Endothelial cell of umbilical vein (primary cell): ENCODE data around the gene SLC35D2. TPM values are rescaled to one million over a fixed set of nuclear protein-coding genes. Genes with fewer than 3 reads are reported as not detected.

ENCODE experiments used
- BruUV-seq: library from RNA; stranded (reverse); fragments of 400-500 nt; replicated peaks from 2 replicates; lab custom pipeline; 2021; lab: Mats Ljungman, UMichigan
- CTCF ChIA-PET: fragments of 300-600, 350-600 bp; sonication (Branson Sonifier 250); formaldehyde crosslinking; loops from one replicate; lab custom pipeline; 2021; ENCODE audit warnings: antibody characterized with exemption, inconsistent platforms; lab: Charles Lee
- POLR2A ChIA-PET: fragments of 300-600, 350-600 bp; sonication (Branson Sonifier 250); formaldehyde crosslinking; loops from one replicate; lab custom pipeline; 2021; ENCODE audit warnings: antibody characterized with exemption, inconsistent platforms; lab: Charles Lee
- DNase-seq: peaks from one replicate; pipeline ENCODE4 v3.0.0-alpha.2; 2011; ENCODE audit warnings: low read depth, low spot score
- FAIRE-seq: peaks from 2 replicates; lab custom pipeline; 2011; peaks lifted over from hg19 to GRCh38; lab: Jason Lieb, UNC
- H2AFZ ChIP-seq: 2 replicates; pipeline ENCODE4 v1.6.0; 2012; ENCODE audit warnings: low read depth, low read length, control low read depth, inconsistent platforms
- H3K27ac ChIP-seq: 2 replicates; pipeline ENCODE4 v1.5.1; 2011; ENCODE audit warnings: low read depth, mild to moderate bottlenecking, control low read depth, low read length, moderate library complexity; ENCODE audit not compliant: insufficient read depth
- H3K27me3 ChIP-seq, 2 experiments: 2 replicates each; pipeline versions ENCODE4 v1.6.0 to v1.6.1; 2011; ENCODE audit warnings: low read length in 2 of 2, mixed read lengths in 1 of 2; ENCODE audit not compliant: control insufficient read depth in 2 of 2, insufficient read depth in 2 of 2
- H3K36me3 ChIP-seq, 2 experiments: 2 replicates in 1 of 2; 3 replicates in 1 of 2; pipeline ENCODE4 v1.5.1; 2011; ENCODE audit warnings: low read length in 2 of 2, mild to moderate bottlenecking in 1 of 2, moderate library complexity in 1 of 2; ENCODE audit not compliant: control insufficient read depth in 2 of 2, insufficient read depth in 2 of 2; ENCODE audit errors: extremely low read depth in 1 of 2
- H3K4me1 ChIP-seq: 3 replicates; pipeline ENCODE4 v1.5.1; 2011; ENCODE audit warnings: mild to moderate bottlenecking, low read length; ENCODE audit not compliant: control insufficient read depth, insufficient read depth; ENCODE audit errors: extremely low read depth
- H3K4me2 ChIP-seq: 2 replicates; pipeline ENCODE4 v1.6.1; 2011; ENCODE audit warnings: low read length, control low read depth, mixed read lengths; ENCODE audit not compliant: insufficient read depth
- H3K4me3 ChIP-seq, 3 experiments: fragments of 200-600 bp in 1 of 3; sonication (generic), shearing (Covaris generic) in 1 of 3; replicated peaks in 1 of 3; 2 replicates each; pipeline ENCODE4 v1.5.1; 2011 to 2016; ENCODE audit warnings: control low read depth in 3 of 3, low read length in 3 of 3, mild to moderate bottlenecking in 2 of 3, inconsistent platforms in 1 of 3, low read depth in 1 of 3, moderate library complexity in 1 of 3; ENCODE audit not compliant: insufficient read depth in 1 of 3
- H3K79me2 ChIP-seq: 2 replicates; pipeline ENCODE4 v1.6.0; 2012; ENCODE audit warnings: low read length, inconsistent platforms; ENCODE audit not compliant: control insufficient read depth, insufficient read depth
- H3K9ac ChIP-seq: replicated peaks from 2 replicates; pipeline ENCODE3; 2011; ENCODE audit warnings: low read length, control low read depth; ENCODE audit not compliant: insufficient read depth; ENCODE audit errors: extremely low read depth
- H3K9me1 ChIP-seq: replicated peaks from 3 replicates; pipeline ENCODE4 v1.6.0; 2011; ENCODE audit warnings: mild to moderate bottlenecking, low read length; ENCODE audit not compliant: control insufficient read depth, insufficient read depth; ENCODE audit errors: extremely low read depth
- H3K9me3 ChIP-seq: replicated peaks from 2 replicates; pipeline ENCODE4 v1.5.1; 2012; ENCODE audit warnings: low read length, inconsistent platforms; ENCODE audit not compliant: control insufficient read depth, insufficient read depth
- H4K20me1 ChIP-seq: replicated peaks from 2 replicates; pipeline ENCODE3; 2011; ENCODE audit warnings: mild to moderate bottlenecking, low read length; ENCODE audit not compliant: control insufficient read depth, insufficient read depth; ENCODE audit errors: extremely low read depth
- CTCF ChIP-seq, 2 donors: IDR thresholded peaks; 1 replicate in 1 of 2; 2 replicates in 1 of 2; pipeline ENCODE4 v1.5.1; 2011; ENCODE audit warnings: low read length in 2 of 2, mild to moderate bottlenecking in 2 of 2, moderate library complexity in 2 of 2, control low read depth in 1 of 2, inconsistent platforms in 1 of 2, low read depth in 1 of 2; ENCODE audit not compliant: insufficient read depth in 1 of 2; ENCODE audit errors: extremely low read depth in 1 of 2
- EZH2 ChIP-seq: IDR thresholded peaks from 2 replicates; pipeline ENCODE4 v1.6.1; 2012; ENCODE audit warnings: borderline replicate concordance, low read depth, mild to moderate bottlenecking, moderate library complexity, low read length, inconsistent platforms; ENCODE audit not compliant: severe bottlenecking
- FOS ChIP-seq: IDR thresholded peaks from 2 replicates; pipeline ENCODE4 v1.6.1; 2011; ENCODE audit warnings: mild to moderate bottlenecking, low read length, moderate library complexity, borderline replicate concordance; ENCODE audit not compliant: insufficient read depth
- GATA2 ChIP-seq: IDR thresholded peaks from 2 replicates; pipeline ENCODE4 v1.7.0; 2011; ENCODE audit warnings: low read depth, mild to moderate bottlenecking, moderate library complexity, mixed read lengths, low read length; ENCODE audit not compliant: insufficient read length, insufficient read depth
- JUN ChIP-seq: IDR thresholded peaks from 2 replicates; pipeline ENCODE4 v1.6.1; 2011; ENCODE audit warnings: borderline replicate concordance, low read depth; ENCODE audit not compliant: insufficient read length, insufficient read depth
- MAX ChIP-seq: IDR thresholded peaks from 2 replicates; pipeline ENCODE4 v1.6.1; 2011; ENCODE audit not compliant: insufficient read depth, insufficient read length
- MYC ChIP-seq: IDR thresholded peaks from one replicate; pipeline ENCODE4 v1.6.1; 2011; ENCODE audit warnings: mild to moderate bottlenecking, low read depth, low read length
- POLR2A ChIP-seq: IDR thresholded peaks from 2 replicates; pipeline ENCODE4 v1.6.1; 2012; ENCODE audit warnings: low read depth, mild to moderate bottlenecking, control low read depth, low read length
- POLR2AphosphoS5 ChIP-seq: IDR thresholded peaks from 2 replicates; pipeline ENCODE4 v1.6.1; 2012; ENCODE audit warnings: low read depth, mild to moderate bottlenecking, control low read depth, low read length, moderate library complexity; ENCODE audit not compliant: insufficient read depth
- dilution Hi-C: fragments of 300-500 bp; cut with MboI; formaldehyde crosslinking; loops from one replicate; pipeline ENCODE4 v1.15.0; 2019; ENCODE audit warnings: low sequenced_read_pairs; ENCODE audit not compliant: extremely low pct_ligation_motif_present
- intact Hi-C: fragments of 100-400 bp; cut with micrococcal nuclease; formaldehyde crosslinking; loops from one replicate; pipeline ENCODE4 v1.10.0; 2022
- polyA plus RNA-seq, 4 experiments: library from polyadenylated mRNA; depleted of rRNA in 3 of 4; stranded (reverse) in 3 of 4; unstranded in 1 of 4; fragments of >200 nt; gene quantifications; 2 replicates each; pipeline versions ENCODE4 v1.2.1 to v1.2.3, GENCODE V29; 2011 to 2012; ENCODE audit warnings: missing spikeins in 1 of 4
- total RNA-seq: library from RNA; stranded (reverse); gene quantifications from 2 replicates; pipeline ENCODE4 v1.2.3, GENCODE V29; 2021

The SLC35D2 gene
- total and polyA plus RNA-seq, 2 donors (not counting 3 experiments of a cell fraction or from before 2014, with no cell fraction given) = 21.1 to 29.9 TPM

GRCh38 chr9:96394832-96395496 lies 11.5 kb upstream of the SLC35D2 start:
- dilution Hi-C loops (no loop called here), intact Hi-C loops (no loop called here)
- H3K27me3 ChIP-seq = no peaks in the 10 kb centered on the region
- H3K9me3 ChIP-seq = no peaks in the 10 kb centered on the region
- TF ChIP-seq POLR2AphosphoS5 (no peak), MAX (no peak), JUN (no peak), POLR2A (no peak), CTCF (IDR thresholded peaks at IDR 0.05; ENCODE audit: extremely low read depth in 1 of 2, insufficient read depth in 1 of 2, low read depth in 1 of 2, low read length in 2 of 2) (no peak), GATA2 (no peak), FOS (no peak), EZH2 (no peak), MYC (no peak)
- CTCF ChIA-PET = interaction anchor here (1.1 to 1.7 kb wide), 3 partner anchors 9 to 67 kb away, joined by 3 to 10 read pairs (median 5); no protein-coding TSS in a partner anchor
- H3K4me2 ChIP-seq = no peak overlapping the region
- H2AFZ ChIP-seq = no peak overlapping the region
- no peak overlapping the region for H3K4me3 ChIP-seq
- peaks cover 17% of the 10 kb centered on the region for H3K79me2 ChIP-seq
- H3K9ac ChIP-seq = no peak overlapping the region
- DNase-seq (no peak), FAIRE-seq (no peak)
- peaks cover 9% of the 10 kb centered on the region for H3K4me1 ChIP-seq
- H3K36me3 ChIP-seq = no peaks in the 10 kb centered on the region
- no peaks in the 10 kb centered on the region for H3K9me1 ChIP-seq
- H4K20me1 ChIP-seq = no peaks in the 10 kb centered on the region
- no peak overlapping the region for H3K27ac ChIP-seq
- POLR2A ChIA-PET = no interaction called here
- no TSS peak for BruUV-seq
